Right atrium auricular region (tissue), 2 donors: ENCODE data around the gene EEF1A1. TPM values are rescaled to one million over a fixed set of nuclear protein-coding genes. Genes with fewer than 3 reads are reported as not detected.
"Not testable (repeated sequence)": the region's sequence is repeated elsewhere in the genome, so short reads cannot be mapped to it uniquely, and the experiment has no call there.

ENCODE experiments used
- DNase-seq: peaks from one replicate; pipeline ENCODE4 v3.0.0-alpha.2; 2019; ENCODE audit warnings: low spot score
- H3K27ac ChIP-seq, 2 donors: fragments of 200-600 bp; sonication (generic); 1 replicate in 1 of 2; 2 replicates in 1 of 2; pipeline ENCODE4 v1.5.1; 2016 to 2019
- H3K27me3 ChIP-seq, 2 donors: fragments of 200-600 bp; sonication (generic); one replicate each; pipeline versions ENCODE4 v1.5.1 to v1.6.0; 2017 to 2019
- H3K36me3 ChIP-seq: fragments of 200-600 bp; sonication (generic); one replicate; pipeline ENCODE4 v1.5.1; 2016
- H3K4me1 ChIP-seq, 2 donors: fragments of 200-600 bp; sonication (generic); one replicate each; pipeline versions ENCODE4 v1.5.1 to v1.6.0; 2017 to 2019
- H3K4me3 ChIP-seq, 2 donors: fragments of 200-600 bp; sonication (generic); 1 replicate in 1 of 2; 2 replicates in 1 of 2; pipeline ENCODE4 v1.5.1; 2017 to 2019; ENCODE audit warnings: mild to moderate bottlenecking in 1 of 2, moderate library complexity in 1 of 2
- H3K9me3 ChIP-seq, 2 donors: fragments of 200-600 bp; sonication (generic); one replicate each; pipeline ENCODE4 v1.5.1; 2019
- total RNA-seq, 2 donors: library from RNA; depleted of rRNA; stranded (reverse); fragments of >200 nt; gene quantifications; one replicate each; pipeline ENCODE4 v1.1.0, GENCODE V29; 2016
- TF ChIP-seq, protein P1 (sequence below), 2 donors: fragments of 200-600 bp; sonication (generic); IDR thresholded peaks; one replicate each; pipeline ENCODE4 v1.5.1; 2019; ENCODE audit warnings: antibody characterized with exemption in 2 of 2

EEF1A1 gene
- total RNA-seq, 2 donors from 2014 or later = 4,165 to 5,616 TPM

DNA sequence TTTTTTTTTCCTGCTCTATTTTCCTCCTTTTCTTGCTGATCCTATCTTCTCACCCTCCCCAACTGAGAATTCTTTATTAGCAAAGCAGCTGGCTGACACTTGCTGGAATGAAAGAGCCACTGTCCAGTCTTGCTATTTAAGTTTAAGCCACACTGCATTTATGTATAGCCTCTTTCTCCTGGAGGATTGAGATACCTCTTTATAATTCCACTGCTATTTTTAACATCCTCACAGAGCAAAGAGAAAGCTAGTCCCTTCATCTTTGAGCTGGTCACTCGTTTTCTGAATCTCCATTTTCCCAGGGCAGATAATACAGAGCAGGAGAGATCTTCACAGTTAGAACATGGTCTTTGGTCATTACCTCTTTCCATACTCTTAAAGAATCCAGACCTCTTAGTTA is 36.0 kb upstream of the EEF1A1 start:
- no peak overlapping the region for H3K4me3 ChIP-seq
- no peaks in the 10 kb centered on the region for H3K36me3 ChIP-seq
- H3K27me3 ChIP-seq = no peaks in the 10 kb centered on the region
- no peak for DNase-seq
- H3K4me1 ChIP-seq = no peaks in the 10 kb centered on the region
- no peaks in the 10 kb centered on the region for H3K9me3 ChIP-seq
- no peak overlapping the region for H3K27ac ChIP-seq
- TF ChIP-seq, protein P1, sequence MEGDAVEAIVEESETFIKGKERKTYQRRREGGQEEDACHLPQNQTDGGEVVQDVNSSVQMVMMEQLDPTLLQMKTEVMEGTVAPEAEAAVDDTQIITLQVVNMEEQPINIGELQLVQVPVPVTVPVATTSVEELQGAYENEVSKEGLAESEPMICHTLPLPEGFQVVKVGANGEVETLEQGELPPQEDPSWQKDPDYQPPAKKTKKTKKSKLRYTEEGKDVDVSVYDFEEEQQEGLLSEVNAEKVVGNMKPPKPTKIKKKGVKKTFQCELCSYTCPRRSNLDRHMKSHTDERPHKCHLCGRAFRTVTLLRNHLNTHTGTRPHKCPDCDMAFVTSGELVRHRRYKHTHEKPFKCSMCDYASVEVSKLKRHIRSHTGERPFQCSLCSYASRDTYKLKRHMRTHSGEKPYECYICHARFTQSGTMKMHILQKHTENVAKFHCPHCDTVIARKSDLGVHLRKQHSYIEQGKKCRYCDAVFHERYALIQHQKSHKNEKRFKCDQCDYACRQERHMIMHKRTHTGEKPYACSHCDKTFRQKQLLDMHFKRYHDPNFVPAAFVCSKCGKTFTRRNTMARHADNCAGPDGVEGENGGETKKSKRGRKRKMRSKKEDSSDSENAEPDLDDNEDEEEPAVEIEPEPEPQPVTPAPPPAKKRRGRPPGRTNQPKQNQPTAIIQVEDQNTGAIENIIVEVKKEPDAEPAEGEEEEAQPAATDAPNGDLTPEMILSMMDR (IDR thresholded peaks at IDR 0.05) = no peak

GRCh38 chr6:73555380-73555949 is 34.6 kb upstream of the EEF1A1 start:
- DNase-seq, H3K4me3 ChIP-seq, H3K36me3 ChIP-seq, H3K27ac ChIP-seq, H3K4me1 ChIP-seq, H3K9me3 ChIP-seq, H3K27me3 ChIP-seq: not testable (repeated sequence)

DNA sequence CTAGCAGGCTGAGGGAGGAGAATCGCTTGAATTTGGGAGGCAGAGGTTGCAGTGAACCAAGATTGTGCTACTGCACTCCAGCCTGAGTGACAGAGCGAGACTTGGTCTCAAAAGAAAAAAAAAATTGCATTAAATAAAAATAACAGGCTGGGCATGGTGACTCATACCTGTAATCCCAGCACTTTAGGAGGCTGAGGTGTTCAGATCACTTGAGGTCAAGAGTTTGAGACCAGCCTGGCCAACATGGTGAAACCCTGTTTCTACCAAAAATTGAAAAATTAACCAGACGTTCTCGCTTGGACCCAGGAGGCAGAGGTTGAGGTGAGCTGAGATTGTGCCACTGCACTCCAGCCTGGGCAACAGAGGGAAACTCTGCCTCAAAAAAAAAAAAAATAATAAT is 30.3 kb upstream of the EEF1A1 start:
- H3K4me3 ChIP-seq, H3K4me1 ChIP-seq, H3K27me3 ChIP-seq, H3K9me3 ChIP-seq, H3K27ac ChIP-seq, H3K36me3 ChIP-seq, DNase-seq: not testable (repeated sequence)

DNA sequence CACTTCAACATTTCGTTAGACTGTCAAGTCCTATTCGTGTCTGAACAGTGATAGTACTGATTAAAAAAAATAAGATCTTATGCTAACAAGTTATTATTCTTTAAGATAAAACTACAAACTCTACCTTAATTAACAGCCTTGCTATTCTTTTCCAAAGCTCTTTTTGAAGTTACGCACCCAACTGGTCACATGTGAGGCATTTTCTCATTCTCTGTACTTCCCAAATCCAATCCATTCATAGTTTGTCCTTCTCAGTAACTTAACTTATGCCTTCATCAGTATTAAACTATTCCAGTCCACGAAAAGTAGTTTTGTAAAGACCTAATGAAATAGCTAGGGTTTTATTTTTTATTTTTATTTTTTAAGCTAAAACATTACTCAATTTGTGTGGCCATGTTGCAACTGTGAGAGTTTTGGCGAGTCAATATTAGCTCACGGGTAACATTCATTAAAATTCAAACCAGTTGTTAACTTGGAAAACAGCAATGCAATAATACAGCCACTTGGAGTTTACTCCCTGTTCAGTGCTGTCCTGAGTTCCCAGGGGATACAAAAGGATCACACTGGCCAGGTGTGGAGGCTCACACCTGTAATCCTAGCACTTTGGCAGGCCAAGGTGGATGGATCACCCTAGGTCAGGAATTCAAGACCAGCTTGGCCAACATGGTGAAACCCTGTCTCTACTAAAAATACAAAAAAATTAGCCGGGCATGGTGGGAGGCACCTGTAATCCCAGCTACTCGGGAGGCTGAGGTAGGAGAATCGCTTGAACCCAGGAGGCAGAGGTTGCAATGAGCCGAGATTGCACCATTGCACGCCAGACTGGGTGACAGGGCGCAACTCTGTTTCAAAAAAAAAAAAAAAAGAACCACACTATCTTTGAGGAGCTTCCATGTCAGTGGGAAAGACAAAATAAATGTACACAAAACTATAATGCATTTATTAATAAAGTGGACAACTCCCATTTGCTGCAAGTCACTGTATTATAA is 27.9 kb upstream of the EEF1A1 start:
- no peak for DNase-seq
- Histone ChIP-seq H3K27ac (no peak overlapping the region), H3K4me3 (no peak overlapping the region), H3K9me3 (no peaks in the 10 kb centered on the region), H3K4me1 (no peaks in the 10 kb centered on the region), H3K36me3 (no peaks in the 10 kb centered on the region), H3K27me3 (no peaks in the 10 kb centered on the region)
- TF ChIP-seq, protein P1 (IDR thresholded peaks at IDR 0.05) = no peak

DNA sequence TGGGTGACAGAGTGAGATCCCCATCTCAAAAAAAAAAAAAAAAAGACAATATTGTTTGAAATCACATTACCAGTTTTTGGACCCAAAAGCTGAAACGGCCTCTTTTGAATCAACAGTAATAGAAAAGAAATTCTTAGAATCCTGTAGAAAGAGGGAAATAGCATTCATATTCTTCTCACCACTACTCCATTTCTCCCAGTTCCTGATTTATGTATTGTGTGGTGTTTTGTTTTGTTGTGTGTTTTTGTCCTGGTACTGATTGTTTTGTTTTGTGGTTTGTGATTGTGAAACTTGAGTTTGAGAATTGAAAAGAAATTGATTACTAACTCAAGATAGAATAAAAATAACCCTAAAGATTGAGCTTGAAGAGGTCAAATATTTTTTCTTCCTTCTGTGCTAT is 26.2 kb upstream of the EEF1A1 start:
- Histone ChIP-seq H3K36me3 (no peaks in the 10 kb centered on the region), H3K4me3 (no peak overlapping the region), H3K27me3 (no peaks in the 10 kb centered on the region), H3K27ac (no peak overlapping the region), H3K4me1 (no peaks in the 10 kb centered on the region), H3K9me3 (no peaks in the 10 kb centered on the region)
- TF ChIP-seq, protein P1 (IDR thresholded peaks at IDR 0.05) = no peak
- DNase-seq = no peak

GRCh38 chr6:73542891-73543290 is 22.1 kb upstream of the EEF1A1 start:
- H3K4me3 ChIP-seq = no peak overlapping the region
- no peak overlapping the region for H3K27ac ChIP-seq
- TF ChIP-seq, protein P1 (IDR thresholded peaks at IDR 0.05) = no peak
- H3K27me3 ChIP-seq = no peaks in the 10 kb centered on the region
- no peak for DNase-seq
- no peaks in the 10 kb centered on the region for H3K4me1 ChIP-seq
- no peaks in the 10 kb centered on the region for H3K9me3 ChIP-seq
- no peaks in the 10 kb centered on the region for H3K36me3 ChIP-seq

GRCh38 chr6:73542481-73542880 is 21.6 kb upstream of the EEF1A1 start:
- DNase-seq, H3K4me3 ChIP-seq, H3K4me1 ChIP-seq, H3K36me3 ChIP-seq, H3K9me3 ChIP-seq, H3K27ac ChIP-seq, H3K27me3 ChIP-seq: not testable (repeated sequence)
